KMS-11 (cell line): ENCODE measurements around the gene NFKBIZ.

Source experiments
- H2AFZ ChIP-seq: fragments of 200-600 bp; sonication (generic); 2 replicates; pipeline ENCODE4 v1.6.1; 2016; ENCODE audit warnings: antibody characterized with exemption, mixed run types, low read depth
- H3K27ac ChIP-seq: fragments of 200-600 bp; sonication (generic); 2 replicates; pipeline ENCODE4 v1.6.1; 2016; ENCODE audit warnings: mild to moderate bottlenecking, mixed run types
- H3K27me3 ChIP-seq: fragments of 200-600 bp; sonication (generic); 2 replicates; pipeline ENCODE4 v1.6.1; 2017; ENCODE audit warnings: mild to moderate bottlenecking, low read depth, mixed run types, moderate library complexity; ENCODE audit not compliant: insufficient read depth
- H3K36me3 ChIP-seq: fragments of 200-600 bp; sonication (generic); 2 replicates; pipeline ENCODE4 v1.6.1; 2017; ENCODE audit warnings: mild to moderate bottlenecking, mixed run types; ENCODE audit not compliant: insufficient read depth
- H3K4me1 ChIP-seq: fragments of 200-600 bp; sonication (generic); 2 replicates; pipeline ENCODE4 v1.6.1; 2016; ENCODE audit warnings: mild to moderate bottlenecking, low read depth, mixed run types; ENCODE audit not compliant: poor library complexity, severe bottlenecking
- H3K4me2 ChIP-seq: fragments of 200-600 bp; sonication (generic); 2 replicates; pipeline ENCODE4 v1.7.0; 2016; ENCODE audit warnings: mild to moderate bottlenecking, mixed run types
- H3K4me3 ChIP-seq: fragments of 200-600 bp; sonication (generic); IDR thresholded peaks from 2 replicates; pipeline ENCODE4 v1.6.1; 2017; ENCODE audit warnings: low read depth, low read length, mixed read lengths; ENCODE audit not compliant: insufficient read depth
- H3K79me2 ChIP-seq: fragments of 200-600 bp; sonication (generic); 2 replicates; pipeline ENCODE4 v1.6.1; 2016; ENCODE audit warnings: low read depth, mixed run types; ENCODE audit not compliant: insufficient read depth
- H3K9ac ChIP-seq: fragments of 200-600 bp; sonication (generic); 2 replicates; pipeline ENCODE4 v1.6.1; 2016; ENCODE audit warnings: mild to moderate bottlenecking, mixed run types
- H4K20me1 ChIP-seq: fragments of 200-600 bp; sonication (generic); 2 replicates; pipeline ENCODE4 v1.6.1; 2016; ENCODE audit warnings: mild to moderate bottlenecking, mixed run types; ENCODE audit not compliant: insufficient read depth
- CTCF ChIP-seq: fragments of 200-600 bp; sonication (generic); conservative IDR thresholded peaks from 2 replicates; pipeline ENCODE4 v1.6.1; 2017; ENCODE audit warnings: low read depth, mild to moderate bottlenecking, antibody characterized with exemption, low read length, moderate library complexity, mixed read lengths

Gene NFKBIZ

GRCh38 chr3:101848754-101849713 lies at the start of gene NFKBIZ:
Gene NFKBIZ (plus strand): TSS chr3:101849514. CDS start chr3:101849629, 115 bp downstream.
- Histone ChIP-seq H3K4me1 (peaks cover 27% of the 10 kb centered on the region), H2AFZ (peak within 1 kb of the TSS; percentile 34), H3K9ac (peak within 1 kb of the TSS; percentile 82), H4K20me1 (no peaks in the 10 kb centered on the region), H3K27me3 (no peaks in the 10 kb centered on the region), H3K4me2 (peak within 1 kb of the TSS; percentile 68), H3K27ac (peak within 1 kb of the TSS; percentile 72), H3K79me2 (peaks cover 21% of the 10 kb centered on the region; the same call in 1 of the 2 replicates), H3K36me3 (peaks cover 8% of the 10 kb centered on the region; the same call in 1 of the 2 replicates), H3K4me3 (peak within 1 kb of the TSS; percentile 95)
- no peak for TF ChIP-seq CTCF

GRCh38 chr3:101801174-101801573 lies 48.1 kb upstream of the NFKBIZ start:
- H3K4me2 ChIP-seq: no peak overlapping the region
- peaks cover 19% of the 10 kb centered on the region for H3K4me1 ChIP-seq
- H3K79me2 ChIP-seq: no peaks in the 10 kb centered on the region
- H3K4me3 ChIP-seq: no peak overlapping the region
- no peak overlapping the region for H3K27ac ChIP-seq
- H4K20me1 ChIP-seq: no peaks in the 10 kb centered on the region
- H3K9ac ChIP-seq: no peak overlapping the region
- H3K27me3 ChIP-seq: no peaks in the 10 kb centered on the region
- no peak overlapping the region for H2AFZ ChIP-seq
- no peak for TF ChIP-seq CTCF
- H3K36me3 ChIP-seq: no peaks in the 10 kb centered on the region

- Histone ChIP-seq H3K4me1 (peaks cover 28% of the 10 kb centered on the region), H3K4me3 (no peak overlapping the region), H3K79me2 (no peaks in the 10 kb centered on the region), H3K27me3 (no peaks in the 10 kb centered on the region), H3K36me3 (no peaks in the 10 kb centered on the region), H3K4me2 (no peak overlapping the region), H3K9ac (no peak overlapping the region), H2AFZ (no peak overlapping the region), H3K27ac (no peak overlapping the region), H4K20me1 (no peaks in the 10 kb centered on the region)
- TF ChIP-seq CTCF: no peak
These were observed 47.1 kb upstream of the NFKBIZ start for GRCh38 chr3:101802179-101802578.

GRCh38 chr3:101803173-101803782 lies 46.0 kb upstream of the NFKBIZ start:
- Histone ChIP-seq H3K9ac (no peak overlapping the region), H3K79me2 (no peaks in the 10 kb centered on the region), H4K20me1 (no peaks in the 10 kb centered on the region), H3K27ac (no peak overlapping the region), H3K4me3 (no peak overlapping the region), H2AFZ (no peak overlapping the region), H3K36me3 (no peaks in the 10 kb centered on the region), H3K27me3 (no peaks in the 10 kb centered on the region), H3K4me1 (peaks cover 39% of the 10 kb centered on the region), H3K4me2 (peak overlapping the region; percentile 33; the same call in 1 of the 2 replicates)
- peak; percentile 83 for TF ChIP-seq CTCF
